Retina (tissue), 1 donor: ENCODE data around the gene GOLGA6L2.
"Not testable (repeated sequence)": the region's sequence is repeated elsewhere in the genome, so short reads cannot be mapped to it uniquely, and the experiment has no call there.

Source experiments
- DNase-seq: peaks from one replicate; pipeline ENCODE4 v3.0.0-alpha.2; 2016

GOLGA6L2 gene

DNA sequence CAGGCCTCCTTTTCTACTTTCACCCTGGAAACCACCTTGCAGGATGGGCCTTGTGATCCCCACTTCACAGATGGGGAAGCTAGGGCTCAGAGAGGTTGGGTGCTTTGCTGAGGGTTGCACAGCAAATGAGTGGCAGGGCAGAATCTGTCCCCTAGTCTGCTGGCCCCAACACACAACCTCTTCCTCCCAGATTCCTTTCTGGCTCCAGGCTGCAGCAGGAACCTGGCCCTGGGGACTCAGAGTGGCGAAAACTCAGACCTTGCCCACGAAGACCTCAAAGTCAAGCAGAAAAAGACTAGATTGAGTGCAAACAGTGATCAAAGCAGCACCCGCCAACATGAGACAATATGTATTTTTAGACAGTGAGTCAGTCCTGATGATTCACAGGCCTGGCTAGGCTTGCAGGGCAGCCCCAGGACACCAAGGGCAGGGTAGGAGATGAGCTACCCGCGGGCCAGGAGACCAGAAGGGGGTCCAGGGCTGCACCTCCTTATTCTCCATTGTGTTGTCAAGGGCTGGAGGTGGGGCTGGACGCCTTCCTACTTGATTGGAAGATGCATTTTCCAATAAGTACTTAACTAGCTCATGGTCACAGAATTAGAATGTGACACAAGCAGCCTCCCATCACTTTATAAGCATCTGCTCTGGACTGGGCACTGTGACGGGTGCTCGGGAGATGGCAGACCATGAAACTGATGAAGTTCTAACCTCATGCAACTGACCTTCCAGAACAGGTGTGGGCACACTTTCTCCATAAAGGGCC, 23.9 kb downstream of the GOLGA6L2 start:
- no peak for DNase-seq

DNA sequence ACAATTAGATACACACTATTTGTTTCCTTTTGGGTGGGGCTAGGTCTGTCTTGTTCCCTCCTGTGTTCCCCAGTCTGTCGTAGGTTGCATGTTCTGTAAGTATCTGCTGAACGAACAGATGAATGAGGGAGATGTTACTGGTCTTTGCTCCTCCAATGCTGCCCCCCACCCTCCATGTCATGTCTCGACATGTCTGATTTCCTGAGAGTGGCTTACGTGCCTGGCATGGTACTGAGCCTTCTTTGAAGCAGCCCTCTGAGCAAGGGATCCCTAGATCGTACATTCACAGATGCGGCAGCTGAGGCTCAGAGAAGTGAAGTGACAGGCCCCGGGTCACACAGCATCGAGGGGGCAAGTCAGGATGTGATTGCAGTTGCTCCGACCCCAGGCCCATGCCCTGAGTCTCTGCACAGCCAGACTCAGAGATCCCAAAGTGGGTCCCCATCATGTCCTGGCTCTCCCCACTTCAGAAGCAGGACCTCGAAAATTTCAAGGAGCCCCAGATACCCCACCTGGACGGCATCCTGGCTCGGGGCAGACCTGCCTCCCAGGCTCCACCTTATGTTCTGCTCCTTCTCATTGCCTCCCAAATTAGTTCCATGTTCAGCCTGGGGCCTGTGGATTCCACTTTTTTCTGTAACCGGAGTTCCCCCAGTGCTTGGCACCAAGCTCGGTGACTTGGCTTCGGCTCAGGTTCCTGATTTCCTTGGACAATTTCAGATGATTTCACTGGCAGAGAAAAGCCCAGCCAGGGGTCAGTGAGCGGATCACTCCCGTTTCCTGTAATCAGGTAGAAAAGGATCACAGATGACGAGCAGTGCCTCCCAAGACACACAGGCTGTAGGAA, 24.7 kb downstream of the GOLGA6L2 start:
- no peak for DNase-seq

DNA sequence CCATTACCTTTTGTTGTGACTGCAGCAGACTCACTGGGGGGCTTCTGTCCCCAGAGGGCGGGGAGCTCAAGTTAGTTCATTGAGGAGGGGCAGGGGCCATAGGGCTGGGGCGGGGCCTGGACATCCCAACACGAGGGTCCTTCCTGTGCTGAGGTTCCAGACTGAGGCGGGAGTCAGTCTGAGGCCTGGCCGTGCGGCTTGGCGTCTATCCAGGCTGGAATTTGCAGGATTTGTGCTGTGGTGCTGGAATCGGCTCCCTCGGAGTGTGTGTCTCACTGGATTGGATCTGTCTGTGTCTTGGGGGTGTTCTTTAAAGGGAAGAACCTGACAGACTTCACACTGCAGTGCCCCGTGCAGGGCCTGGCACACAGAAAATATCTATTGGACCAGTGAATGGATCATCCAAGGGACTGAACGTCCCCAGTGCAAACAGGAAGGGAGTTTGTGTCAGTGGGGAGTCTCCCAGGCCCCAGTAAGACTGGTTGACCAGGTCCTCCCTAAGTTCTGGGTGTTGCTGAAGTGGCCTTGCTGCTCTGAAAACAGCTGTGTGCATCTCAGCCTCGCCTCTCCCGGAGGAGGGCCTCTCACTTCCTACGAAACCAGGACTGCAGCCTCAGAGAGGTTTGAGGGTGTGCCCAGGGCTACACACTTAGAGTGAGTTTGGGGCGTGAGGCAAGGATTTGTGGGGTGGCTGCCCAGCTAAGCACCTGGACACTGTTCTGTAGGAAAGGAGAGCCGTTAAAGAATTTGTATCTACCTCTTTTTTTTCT, 26.1 kb downstream of the GOLGA6L2 start:
- DNase-seq = no peak

DNA sequence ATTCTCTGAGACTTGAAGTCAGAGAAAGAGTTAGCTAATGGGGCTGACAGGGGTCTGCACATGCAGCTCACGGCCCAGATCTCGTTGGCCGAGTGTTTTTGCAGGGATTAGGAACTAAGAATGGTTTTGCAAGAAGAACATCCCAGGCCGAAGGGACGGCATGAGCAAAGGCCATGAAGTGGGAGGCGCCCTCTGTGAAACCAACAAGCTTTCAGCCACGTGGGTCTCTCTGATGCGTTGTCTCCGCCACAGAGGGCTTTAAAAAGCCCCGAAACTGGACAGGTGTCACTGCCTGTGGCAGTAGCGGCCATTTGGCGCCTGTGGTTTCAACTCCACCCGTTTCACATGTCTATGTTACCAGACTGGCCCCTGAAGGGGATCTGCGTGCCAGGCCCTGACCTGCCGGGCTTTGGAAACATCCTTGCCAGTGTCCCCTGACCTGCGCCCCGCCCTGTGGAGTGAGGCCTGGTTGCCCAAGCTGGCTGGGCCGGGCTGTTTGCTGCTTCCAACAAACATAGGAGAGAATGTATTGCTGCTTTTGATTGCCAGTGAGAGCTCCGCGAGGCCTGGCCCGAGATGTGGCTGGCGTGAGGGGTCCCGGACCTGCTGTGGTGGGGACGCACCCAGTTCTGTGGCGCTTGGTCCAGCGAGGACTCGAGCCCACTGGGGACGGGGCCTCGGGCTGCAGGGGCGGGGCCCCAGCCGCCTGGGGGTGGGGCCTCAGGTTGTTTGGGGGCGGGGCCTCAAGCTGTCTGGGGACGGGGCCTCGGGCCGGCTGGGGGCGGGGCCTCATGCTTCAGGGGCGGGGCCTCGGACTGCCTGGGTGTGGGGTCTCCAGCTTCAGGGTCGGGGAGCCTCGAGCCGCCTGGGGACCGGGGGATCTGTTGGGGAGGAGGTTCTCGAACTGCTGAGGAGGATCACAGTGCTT, 30.4 kb downstream of the GOLGA6L2 start:
- DNase-seq = no peak

DNA sequence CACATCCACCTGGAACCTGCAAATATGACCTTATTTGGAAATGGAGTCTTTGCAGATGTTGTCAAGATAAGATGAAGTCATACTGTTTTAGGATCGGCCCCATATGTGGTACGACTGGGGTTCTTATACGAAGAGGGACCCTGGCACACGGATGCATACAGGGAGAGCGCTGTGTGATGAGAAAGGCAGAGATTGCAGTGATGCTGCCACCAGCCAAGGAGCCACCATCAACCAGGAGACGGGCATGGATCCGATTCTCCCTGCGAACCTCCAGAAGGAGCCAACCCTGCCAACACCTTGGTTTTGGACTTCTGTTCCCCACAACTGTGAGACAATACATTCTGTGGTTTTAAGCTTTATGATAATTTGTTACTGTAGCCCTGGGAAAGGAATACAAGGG, 31.2 kb downstream of the GOLGA6L2 start:
- DNase-seq = not testable (repeated sequence)

DNA sequence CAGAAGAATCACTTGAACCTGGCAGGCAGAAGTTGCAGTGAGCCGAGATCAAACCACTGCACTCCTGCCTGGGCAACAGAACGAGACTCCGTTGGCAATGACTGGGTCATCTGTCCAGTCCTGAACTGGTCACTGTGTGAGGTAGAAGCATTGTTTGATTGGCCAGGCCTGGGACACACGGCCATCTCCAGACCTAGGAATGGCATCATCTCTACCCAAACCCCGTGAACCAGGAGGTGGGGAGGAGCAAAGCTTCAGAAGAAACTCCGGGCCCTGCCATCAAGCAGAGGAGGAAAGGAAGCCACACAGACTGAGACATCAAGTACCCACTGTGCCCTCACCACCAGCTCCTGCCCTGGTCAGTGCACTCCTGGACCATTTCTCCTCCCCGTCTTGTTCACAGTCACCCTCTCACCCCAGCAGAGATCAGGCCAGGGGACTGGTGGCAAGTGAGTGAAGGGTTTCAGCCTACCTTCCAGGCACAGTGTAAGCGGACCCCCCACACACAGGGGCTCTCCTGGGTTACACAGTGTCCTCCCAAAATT, 31.6 kb downstream of the GOLGA6L2 start:
- DNase-seq = no peak

DNA sequence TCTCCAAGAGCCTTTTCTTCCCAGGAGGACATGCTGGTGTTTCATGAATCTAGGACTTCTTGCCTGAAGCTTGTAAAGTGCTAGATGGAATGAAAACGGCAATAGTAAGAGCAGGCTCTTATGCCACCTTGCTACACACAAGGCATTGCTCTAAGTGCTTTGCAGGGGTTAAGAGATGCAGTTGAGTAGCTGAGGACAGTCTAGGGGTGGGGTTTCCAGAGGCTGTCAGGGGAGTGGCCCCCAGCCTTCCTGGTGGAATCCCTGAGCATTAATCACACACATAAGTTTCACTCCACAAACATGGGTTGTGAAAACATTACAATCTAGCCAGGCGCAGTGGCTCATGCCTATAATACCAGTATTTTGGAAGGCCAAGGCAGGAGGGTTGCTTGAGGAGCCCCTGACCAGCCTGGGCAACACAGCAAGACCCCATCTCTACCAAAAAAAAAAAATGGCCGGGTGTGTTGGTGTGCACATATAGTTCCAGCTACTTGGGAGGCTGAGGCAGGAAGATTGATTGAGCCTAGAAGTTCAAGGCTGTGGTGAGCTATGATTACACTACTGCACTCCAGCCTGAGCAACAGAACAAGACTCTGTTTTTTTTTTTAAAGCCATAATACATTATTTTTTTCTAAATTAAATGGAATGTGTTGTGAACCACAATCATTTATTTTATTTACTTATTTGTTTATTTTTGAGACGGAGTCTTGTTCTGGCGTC, 34.0 kb downstream of the GOLGA6L2 start:
- DNase-seq = not testable (repeated sequence)

DNA sequence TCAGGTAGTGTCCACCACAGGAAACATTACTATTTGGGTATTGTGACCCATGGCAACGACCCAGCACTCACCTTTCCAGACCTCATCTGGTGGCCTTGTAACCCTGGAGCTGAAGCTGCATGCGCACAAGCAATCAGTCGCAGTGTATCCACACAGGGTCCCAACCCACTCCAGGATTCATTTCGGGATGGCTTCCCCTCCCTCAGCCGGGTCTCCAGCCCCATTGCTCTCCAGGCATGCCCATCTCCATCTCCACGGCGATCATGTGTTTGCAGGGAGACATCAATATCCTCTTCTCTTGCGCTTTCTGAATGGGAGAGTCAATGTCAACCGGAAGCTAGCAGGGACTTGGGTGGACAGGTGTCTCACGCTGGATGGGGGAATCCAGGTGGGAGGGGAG, 35.2 kb downstream of the GOLGA6L2 start:
- DNase-seq = no peak

DNA sequence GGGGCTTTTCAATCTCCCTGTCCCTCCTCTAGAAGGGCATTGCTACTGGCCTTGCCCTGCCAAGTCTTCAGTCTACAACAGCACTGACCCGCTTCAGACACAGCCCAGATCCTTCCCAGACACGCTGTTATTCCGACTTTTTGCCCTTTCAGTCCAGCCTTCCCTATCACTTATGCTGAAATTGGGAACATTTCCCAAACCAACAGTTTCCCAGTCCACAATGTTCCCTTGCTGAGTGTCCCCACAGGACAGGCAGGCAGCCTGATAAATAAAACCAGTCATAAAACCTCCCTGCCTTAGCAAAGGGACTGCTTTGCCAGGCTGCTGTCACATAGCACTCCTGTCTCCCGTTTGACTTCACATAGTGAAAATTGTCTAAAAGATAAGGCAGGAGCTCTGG, 43.5 kb downstream of the GOLGA6L2 start:
- no peak for DNase-seq

DNA sequence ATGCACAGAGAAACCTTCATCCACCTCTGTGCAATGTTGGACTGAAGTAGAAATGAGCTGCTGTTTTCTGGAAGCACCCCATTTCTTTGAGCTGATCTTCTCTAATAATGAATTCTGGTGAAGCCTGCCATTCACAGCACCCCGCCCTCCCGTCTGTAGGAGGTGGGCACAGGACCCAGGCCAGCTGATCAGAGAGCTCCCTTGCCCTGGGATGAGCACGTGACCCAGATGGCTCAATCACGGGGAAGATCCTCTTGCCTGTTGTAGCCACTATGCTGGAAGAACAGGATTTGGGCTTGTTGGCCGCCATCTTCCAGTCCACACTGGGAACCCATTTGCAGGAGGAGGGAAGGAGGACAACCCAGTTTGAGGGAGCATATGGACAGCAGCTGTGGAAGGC, 44.5 kb downstream of the GOLGA6L2 start:
- DNase-seq = no peak

DNA sequence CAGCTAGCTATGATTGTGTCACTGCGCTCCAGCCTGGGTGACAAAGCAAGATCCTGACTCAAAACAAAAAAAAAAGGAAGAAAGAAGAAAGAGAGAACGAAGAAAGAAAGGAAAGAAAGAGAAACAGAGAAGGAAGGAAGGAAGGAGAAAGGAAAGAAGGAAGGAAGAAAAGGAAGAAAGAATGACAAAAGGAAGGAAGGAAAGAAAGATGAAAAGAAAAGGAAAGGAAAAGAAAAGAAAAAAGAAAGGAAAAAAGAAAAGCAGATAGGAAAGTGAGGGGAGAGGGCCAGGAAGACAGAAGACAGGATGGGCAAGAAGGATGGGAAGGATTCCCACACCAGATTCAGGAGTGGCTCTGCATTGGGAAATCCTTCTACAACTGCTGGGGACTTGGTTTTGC, 44.9 kb downstream of the GOLGA6L2 start:
- DNase-seq = no peak

DNA sequence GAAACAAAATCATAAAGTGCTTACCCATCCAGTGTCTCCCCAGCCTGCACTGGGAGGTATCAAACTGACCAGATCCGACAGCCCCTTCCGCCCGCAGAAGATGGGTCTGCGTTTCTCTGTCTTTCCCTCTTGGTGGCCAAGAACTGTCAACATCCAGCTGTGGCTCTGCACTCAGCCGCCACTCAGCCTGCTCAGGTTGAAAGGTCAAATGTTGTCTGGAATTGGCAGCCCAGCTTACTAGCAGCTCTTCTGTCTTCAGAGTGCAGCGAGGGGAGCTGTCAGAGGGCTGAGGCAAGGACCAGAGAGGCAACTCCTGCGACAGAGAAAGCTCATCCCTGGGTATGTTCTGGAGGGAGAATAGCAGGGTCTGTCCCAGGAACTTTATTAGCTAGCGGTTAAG, 45.4 kb downstream of the GOLGA6L2 start:
- peak; percentile 3 for DNase-seq

DNA sequence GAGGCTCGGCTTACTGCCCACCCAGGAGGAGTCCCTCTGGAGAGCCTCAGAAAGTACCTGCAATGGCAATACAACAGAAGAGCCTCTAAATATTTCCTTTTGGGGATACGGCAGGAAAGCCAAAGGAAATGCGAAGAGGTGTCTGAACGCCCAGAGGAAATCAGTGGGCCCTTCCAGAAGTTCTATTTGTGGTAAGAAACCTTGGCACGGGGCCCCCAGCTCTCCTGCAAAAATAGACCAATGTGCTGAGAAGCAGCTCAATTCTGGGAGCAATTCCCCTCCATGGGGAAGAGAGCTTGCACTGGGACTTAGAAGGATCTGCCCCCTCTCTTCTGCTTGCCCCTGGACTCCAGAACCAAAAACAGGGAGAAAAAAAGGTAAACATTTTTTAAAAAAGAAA, 47.8 kb downstream of the GOLGA6L2 start:
- not testable (repeated sequence) for DNase-seq

DNA sequence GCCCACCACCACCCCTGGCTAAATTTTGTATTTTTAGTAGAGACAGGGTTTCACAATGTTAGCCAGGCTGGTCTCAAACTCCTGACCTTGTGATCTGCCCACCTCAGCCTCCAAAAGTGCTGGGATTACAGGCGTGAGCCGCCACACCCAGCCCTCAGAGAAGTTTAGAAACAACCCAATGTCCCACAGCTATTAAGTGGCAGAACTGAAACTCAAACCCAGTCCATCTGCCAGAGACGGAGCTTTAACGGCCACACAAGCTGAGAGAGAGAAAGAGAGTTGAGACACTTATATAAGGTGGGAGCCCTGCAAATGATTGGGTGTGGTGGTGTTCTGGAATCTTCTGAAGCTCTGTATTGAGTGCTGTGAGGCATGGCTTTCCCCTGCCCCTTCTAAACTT, 48.7 kb downstream of the GOLGA6L2 start:
- not testable (repeated sequence) for DNase-seq

DNA sequence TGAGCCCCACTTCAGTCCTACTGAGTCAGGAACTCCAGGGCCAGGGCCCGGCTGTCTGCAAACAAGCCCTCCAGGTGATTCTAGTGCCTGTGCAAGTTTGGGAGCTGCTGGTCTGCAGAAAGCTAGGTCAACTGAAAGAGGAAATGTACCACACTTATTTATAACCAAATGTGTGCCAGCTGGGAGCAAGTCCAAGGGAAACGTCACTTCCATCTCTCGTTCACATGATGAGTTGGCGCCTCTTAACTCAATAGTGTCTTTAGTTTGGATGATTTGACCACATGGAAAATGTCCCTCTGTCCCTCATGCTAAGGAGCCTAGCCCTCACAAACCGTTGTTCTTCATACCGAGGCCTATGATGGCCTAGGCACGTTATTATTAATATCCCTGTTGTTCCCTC, 49.3 kb downstream of the GOLGA6L2 start:
- no peak for DNase-seq

DNA sequence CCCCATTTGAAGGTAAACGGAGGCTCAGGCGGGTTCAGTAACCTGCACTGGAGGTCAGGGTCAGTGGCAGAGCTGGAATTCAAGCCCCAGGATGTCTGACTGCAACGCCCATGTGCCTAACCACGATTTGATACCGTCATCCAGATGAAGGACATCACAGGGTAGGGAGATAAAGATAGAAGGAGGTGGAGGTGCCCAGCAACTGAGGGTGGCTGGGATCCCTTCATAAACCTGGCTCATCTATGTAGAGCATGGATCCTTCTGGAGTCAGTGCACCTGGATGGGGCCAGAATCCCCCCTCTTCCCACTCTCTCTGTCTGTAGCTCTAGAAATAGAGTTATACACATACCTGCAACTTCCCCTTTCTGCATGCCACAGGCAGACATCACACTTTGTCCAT, 51.2 kb downstream of the GOLGA6L2 start:
- DNase-seq = no peak

DNA sequence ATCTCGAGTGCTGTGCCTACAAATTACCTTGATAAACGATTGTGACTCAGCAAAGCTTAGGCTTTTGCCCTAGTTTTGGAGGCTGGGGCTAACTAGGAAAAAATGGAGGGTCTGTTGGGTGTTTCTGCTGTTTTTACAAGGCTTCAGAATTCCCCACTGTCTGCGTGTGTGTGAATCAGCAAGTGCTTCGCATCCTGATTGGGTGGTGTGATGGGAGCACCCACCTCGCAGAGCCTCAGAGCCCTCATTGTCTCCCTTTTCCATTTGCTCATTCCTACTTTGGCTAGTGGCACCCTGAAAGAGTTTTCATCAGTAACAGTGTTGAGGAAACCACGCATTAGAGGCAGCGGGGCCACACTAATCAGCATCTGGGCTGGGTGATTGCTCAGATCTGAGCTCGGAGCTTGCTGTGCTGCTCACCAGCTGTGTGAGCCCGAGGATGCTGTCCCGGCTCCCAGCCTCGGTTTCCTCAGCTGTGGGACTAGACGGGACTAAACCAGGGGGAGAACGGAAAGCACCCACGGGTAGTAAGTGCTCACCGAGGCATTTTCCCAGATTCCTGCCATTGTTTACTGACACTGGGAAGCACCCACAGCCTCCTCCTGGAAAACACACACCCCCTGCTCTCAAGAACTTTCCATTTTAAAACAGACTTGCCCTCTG, 51.9 kb downstream of the GOLGA6L2 start:
- DNase-seq = no peak
